OCI-LY1 (cell line): Measurements from ENCODE around the gene RENBP.

Experiments
- CTCF ChIP-seq: fragments of 200-600 bp; sonication (generic), shearing (Covaris generic); IDR thresholded peaks from 2 replicates; pipeline ENCODE4 v1.5.1; 2017; ENCODE audit warnings: mild to moderate bottlenecking, antibody characterized with exemption, low read length, moderate library complexity, mixed read lengths
- EZH2 ChIP-seq: fragments of 200-600 bp; sonication (generic), shearing (Covaris generic); IDR thresholded peaks from 2 replicates; pipeline ENCODE4 v1.8.0; 2017; ENCODE audit warnings: borderline replicate concordance, mixed run types, mild to moderate bottlenecking, antibody characterized with exemption, low read length, moderate library complexity, mixed read lengths

GRCh38 chrX:153917869-153918268 is 26.6 kb downstream of the RENBP start:
- TF ChIP-seq CTCF (no peak), EZH2 (no peak)
